NB4 (cell line): ENCODE measurements around the gene CENPH.

ENCODE experiments used
- CTCF ChIP-seq: IDR thresholded peaks from one replicate; pipeline ENCODE4 v1.5.1; 2012; ENCODE audit warnings: low read depth, low read length
- MAX ChIP-seq: IDR thresholded peaks from 2 replicates; pipeline ENCODE4 v1.6.1; 2011; ENCODE audit warnings: low read depth, low read length
- POLR2A ChIP-seq: IDR thresholded peaks from 2 replicates; pipeline ENCODE4 v1.6.1; 2011; ENCODE audit warnings: mild to moderate bottlenecking; ENCODE audit not compliant: insufficient read length; ENCODE audit errors: extremely low read depth

GRCh38 chr5:69170495-69170894 lies 18.9 kb upstream of the CENPH start:
- TF ChIP-seq MAX: no peak
- TF ChIP-seq CTCF: no peak
- no peak for TF ChIP-seq POLR2A
